DMS114 treated with DMSO at 0.1 percent for 48 hours (cell line): Measurements from ENCODE around the gene TAGLN.

Experiments used
- DNase-seq: peaks from one replicate; lab custom pipeline; 2025; ENCODE audit not compliant: unreplicated experiment; lab: John Stamatoyannopoulos, UW

Gene TAGLN

GRCh38 chr11:117199053-117199915 lies at the start of gene TAGLN:
Gene TAGLN, plus strand, starts transcription at chr11:117199370. Its CDS starts 3,644 bp downstream, at chr11:117203014.
- no peak for DNase-seq

- DNase-seq = no peak
Observed at GRCh38 chr11:117152066-117152465, 47.1 kb upstream of the TAGLN start.

GRCh38 chr11:117154468-117154867 lies 44.7 kb upstream of the TAGLN start:
- no peak for DNase-seq

- no peak for DNase-seq
Observed at GRCh38 chr11:117157507-117157906, 41.7 kb upstream of the TAGLN start.

DNA sequence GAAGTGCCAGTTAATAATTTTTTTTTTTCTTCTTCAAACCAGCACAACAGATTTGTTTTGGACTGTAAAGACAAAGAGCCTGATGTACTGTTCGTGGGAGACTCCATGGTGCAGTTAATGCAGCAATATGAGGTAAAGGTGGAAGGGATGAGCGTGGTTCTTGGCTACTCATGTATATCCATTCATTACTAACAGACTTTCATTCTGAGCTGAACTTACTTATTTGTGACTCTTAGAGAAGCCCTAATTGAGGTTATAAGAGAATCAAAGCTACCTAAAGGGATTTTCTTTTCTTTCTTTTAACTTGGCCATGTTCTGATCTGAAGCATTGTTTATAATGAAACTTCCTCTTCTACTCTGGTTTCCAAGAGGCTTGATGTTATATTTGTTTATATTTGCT lies 39.3 kb upstream of the TAGLN start:
- DNase-seq = no peak

DNA sequence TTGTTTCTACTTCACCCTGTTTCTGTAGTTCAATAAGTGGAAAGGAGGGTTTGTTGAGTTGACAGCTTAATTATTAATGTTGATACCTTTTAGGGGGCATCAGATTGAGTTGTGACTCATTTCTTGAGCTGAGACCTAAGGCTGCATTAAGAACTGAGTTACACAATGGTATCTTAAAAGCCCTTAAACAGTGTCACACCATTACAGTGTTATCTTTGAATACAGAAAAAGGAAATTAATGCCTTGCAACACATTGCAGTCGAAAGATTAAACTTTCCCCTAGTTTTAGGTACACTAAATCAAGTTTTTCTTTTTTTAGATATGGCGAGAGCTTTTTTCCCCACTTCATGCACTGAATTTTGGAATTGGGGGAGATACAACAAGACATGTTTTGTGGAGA lies 38.3 kb upstream of the TAGLN start:
- DNase-seq = no peak

DNA sequence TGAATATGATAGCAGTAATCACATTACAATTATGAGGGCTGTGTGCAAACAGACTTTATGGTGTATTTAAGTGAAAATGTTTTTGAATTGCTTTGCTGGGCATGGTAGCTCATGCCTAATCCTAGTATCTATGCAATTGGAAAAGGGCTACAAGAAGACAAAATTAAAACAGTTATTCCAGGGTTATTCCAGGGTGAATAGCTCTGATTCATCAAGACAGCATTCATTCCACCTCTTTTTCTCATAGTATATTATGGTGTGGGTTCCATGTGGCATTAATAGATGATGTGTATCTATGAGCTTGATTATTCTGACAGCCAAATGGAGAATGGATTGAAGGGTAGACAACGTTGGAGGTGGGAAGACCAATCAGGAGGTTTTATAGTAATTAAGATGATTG lies 32.7 kb upstream of the TAGLN start:
- DNase-seq = no peak

DNA sequence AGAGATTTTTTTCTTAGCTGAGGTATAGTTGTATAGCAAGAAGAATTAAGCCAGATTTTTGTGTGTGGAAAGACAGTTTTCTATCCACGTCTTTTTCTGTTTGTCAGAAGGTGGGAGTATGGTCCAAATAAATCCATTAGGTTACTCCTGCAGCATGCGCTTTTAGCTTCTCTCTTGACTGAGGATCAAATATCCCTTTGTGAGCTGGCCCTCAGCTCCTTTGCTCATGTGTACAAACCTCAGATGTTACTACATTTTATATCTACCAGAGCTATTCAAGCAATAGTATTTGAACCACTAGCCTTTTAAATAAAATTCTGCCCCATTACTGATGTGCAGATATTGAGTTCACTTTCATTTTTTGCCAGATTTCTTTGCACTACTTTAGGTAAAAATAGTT lies 29.4 kb upstream of the TAGLN start:
- no peak for DNase-seq

- no peak for DNase-seq
Observed at GRCh38 chr11:117170210-117170609, 29.0 kb upstream of the TAGLN start.

DNA sequence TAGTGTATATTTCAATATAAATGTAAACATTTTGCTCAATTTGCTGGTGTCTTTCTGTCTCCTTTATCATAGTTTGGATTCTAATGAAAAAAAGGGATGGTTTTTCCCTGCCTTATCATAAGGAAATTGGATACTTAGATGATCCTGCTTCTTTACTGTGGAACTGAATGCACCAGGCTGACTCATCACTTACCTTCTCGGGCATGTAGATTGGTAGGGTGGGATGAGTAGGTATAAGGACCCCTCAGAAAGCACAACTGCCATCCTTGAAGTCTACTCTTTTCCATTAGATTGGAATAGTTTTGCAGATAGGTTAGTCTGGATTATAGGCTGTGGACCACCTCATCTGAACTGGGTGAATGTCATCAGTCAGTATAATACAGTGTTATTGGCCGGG lies 28.2 kb upstream of the TAGLN start:
- no peak for DNase-seq

DNA sequence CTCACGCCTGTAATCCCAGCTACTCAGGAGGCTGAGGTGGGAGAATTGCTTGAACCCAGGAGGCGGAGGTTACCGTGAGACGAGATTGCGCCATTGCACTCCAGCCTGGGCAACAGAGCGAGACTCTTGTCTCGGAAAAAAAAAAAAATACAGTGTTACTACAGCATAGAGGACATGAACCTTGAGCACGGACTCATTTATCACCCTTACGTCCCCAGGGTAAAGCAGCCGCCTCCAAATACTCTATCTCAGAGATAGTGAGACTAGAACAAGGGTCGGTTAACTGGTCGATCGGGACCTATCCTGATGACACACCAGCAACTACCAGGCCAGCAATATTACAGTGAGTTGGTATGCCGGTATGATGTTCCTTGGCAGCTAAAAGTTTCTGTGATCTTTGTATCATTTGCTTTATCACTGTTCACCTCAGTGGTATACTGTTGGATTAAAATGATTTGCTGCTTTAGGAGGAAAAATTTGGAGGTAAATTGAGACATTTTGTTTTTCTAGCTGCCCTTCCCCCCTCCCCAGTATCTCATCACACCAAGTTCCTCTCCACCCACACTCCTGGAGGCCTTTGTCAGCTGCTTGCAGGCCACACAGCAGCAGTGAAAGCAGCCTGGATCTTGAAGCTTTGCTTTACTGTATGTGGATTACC lies 27.6 kb upstream of the TAGLN start:
- no peak for DNase-seq

DNA sequence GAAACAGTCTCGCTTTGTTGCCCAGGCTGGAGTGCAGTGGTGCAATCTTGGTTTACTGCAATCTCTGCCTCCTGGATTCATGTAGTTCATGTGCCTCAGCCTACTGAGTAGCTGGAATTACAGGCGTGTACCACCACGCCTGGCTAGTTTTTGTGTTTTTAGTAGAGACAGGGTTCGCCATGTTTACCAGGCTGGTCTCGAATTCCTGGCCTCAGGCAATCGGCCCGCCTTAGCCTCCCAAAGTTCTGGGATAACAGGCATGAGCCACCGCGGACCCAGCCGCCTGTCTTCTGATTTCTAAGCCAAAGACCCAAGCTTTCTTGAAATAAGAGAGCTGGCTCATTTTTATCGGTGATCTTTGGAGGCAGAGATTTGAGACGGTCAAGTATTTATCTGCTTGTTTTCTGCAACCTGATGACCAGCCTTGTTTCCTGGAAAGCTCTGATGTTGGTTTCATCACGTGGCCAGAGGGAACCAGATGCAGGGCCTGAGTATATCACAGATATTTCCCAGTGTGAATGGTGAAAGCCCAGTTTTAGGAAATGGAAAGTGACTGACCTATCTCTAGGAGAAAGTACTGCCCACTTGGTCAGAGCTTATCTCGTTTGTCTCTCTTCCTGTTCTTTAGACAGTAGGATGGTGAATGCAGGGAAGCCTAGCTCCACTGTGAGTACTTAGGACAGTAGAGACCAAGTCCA lies 26.3 kb upstream of the TAGLN start:
- DNase-seq = no peak

GRCh38 chr11:117175104-117175503 lies 24.1 kb upstream of the TAGLN start:
- DNase-seq = no peak

GRCh38 chr11:117175781-117176180 lies 23.4 kb upstream of the TAGLN start:
- DNase-seq = no peak

DNA sequence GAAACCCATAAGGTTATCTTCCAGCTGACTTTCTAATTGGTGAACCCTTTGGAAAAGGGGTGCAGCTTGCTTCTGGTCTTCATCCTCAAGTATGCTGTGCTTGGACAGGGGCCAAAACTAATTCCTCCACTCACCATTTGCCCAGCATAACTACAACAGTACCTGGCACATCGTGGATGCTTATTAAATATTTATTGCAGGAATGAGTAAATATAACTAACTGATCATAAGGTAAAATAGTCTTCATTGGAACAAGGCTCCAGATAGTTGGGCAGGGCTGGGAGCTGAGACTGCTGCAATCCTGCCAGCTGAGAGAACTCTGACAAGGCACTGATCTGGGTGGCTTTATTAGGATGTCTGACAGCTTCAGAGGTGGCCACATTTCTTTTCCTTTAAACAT lies 23.0 kb upstream of the TAGLN start:
- no peak for DNase-seq

DNA sequence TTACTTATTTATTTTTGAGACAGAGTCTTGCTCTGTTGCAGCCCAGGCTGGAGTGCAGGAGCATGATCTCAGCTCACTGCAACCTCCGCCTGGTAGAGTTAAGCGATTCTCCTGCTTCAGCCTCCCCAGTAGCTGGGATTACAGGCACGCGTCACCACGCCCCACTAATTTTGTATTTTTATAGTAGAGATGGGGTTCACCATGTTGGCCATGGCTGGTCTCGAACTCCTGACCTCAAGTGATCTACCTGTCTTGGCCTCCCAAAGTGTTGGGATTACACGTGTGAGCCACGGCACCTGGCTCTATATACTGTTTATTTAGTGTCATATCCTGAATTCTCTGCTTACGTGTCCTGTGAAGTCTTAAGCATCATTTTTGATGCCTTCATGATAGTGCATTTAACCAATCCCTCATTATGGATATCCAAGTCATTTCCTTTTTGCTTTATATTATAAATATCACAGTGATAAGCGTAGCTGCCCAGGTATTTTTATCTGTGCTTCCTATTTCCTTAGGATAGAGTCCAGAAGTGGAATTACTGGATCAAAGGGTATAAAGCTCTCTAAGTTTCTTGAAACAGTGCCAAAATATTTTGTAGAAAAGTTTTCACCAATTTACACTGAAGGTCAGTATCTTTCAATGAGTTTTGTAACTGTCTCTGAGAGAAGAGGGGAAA lies 21.5 kb upstream of the TAGLN start:
- no peak for DNase-seq

DNA sequence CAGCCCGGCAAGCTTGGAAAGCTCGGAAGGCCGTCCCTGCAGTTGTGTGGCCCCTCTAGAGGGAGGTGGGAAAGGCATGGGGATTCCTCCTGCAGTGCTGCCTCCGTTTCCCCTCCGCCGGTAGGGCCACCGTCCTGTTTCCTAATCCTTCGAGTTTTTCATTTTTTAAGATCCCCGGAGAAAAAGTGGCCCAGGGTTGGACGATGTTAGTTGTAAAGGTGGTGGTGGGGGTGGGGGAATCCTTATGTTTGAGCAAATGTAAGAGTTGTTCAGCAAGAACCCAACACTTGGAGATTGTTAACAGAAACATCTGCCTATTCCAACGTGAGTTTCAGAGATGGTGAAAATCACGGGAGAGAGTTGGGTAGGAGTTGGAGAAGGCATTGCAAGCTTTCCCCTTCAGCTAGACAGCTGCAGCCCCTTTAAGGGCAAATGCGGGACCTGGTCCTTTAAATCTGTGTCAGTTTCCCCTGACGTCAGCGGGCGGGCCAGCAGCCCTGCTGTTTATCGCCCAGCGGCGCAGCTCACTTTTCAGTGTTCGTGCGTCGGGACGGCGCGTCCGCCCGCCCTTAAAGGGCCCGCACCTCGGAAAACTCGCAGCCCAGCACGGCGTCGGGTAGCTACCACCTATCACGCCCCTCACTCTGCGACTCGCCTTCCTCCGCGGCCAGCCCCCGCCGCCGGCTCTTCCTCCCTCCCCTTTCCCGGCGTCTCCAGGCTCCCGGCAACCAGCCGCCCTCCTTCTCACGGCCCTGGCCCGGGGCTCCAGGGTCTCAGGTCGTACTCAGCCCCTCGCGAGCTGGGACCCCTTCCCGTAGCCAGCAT lies 20.7 kb upstream of the TAGLN start, which contains the start of gene SIDT2:
TSS of gene SIDT2 (plus strand) at position 534 of the 825 bp plus-strand sequence. CDS start 521 bp downstream, outside the sequence.
- peak; percentile 70 for DNase-seq

DNA sequence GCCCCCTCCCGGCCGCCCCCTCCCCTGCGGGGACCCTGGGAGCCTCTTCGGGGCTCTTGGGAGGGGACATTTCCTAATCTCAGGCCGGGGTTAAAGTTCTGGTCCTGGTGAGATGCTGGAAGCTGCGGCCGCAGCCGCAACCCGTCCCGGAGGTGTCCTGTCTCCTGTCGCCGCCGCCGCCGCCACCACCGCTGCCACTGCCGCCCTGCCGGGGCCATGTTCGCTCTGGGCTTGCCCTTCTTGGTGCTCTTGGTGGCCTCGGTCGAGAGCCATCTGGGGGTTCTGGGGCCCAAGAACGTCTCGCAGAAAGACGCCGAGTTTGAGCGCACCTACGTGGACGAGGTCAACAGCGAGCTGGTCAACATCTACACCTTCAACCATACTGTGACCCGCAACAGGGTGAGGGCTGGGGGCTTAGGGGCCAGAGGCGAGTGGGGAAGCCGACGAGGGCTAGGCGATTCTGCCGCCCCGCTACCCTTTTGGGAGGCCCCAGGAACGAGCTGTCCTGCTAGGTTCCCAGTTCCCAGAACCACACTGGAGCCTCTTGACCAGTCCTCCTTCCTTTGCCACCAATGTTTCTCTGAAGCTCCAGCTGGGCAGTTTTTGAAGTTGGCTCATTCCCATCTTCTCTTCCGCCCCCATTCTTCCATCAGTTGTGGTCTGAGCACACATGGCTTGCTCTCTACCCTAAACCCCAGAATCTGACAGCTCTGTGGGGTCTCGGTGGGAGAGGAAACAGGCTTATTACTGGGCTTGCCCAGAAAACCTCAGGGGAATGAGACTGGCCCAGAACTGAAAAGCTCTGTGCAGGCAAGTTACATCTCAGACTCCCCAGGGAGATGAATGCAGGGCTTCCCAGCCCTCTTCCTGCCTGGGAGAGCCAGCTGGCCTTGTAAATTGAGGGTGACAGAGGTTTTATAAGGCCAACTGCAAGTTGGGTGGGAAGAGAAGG lies 19.8 kb upstream of the TAGLN start:
- DNase-seq = no peak

GRCh38 chr11:117180020-117180419 lies 19.1 kb upstream of the TAGLN start:
- DNase-seq = no peak
